ENCODE data around the gene SRGAP1. TPM values are rescaled to one million over a fixed set of nuclear protein-coding genes. Genes with fewer than 3 reads are reported as not detected.

Gene SRGAP1
- total and polyA plus RNA-seq, 2 of the 13 experiments (the other 11 are each of a cell fraction or from before 2014, with no cell fraction given): 1.6 to 3.4 TPM

DNA sequence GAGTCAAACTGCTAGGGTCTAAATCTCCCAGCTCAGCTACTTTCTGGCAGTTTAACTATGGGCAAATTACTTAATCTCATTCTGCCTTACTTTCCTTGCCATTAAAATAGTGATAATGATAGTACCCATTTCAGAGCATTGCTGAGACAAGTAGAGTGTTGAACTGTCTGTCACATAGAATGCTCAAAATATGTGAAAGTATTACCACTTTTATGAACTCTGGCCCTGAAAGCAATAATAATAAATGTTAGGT, 19.9 kb downstream of the SRGAP1 start (continued):
- TF ChIP-seq, protein P1, sequence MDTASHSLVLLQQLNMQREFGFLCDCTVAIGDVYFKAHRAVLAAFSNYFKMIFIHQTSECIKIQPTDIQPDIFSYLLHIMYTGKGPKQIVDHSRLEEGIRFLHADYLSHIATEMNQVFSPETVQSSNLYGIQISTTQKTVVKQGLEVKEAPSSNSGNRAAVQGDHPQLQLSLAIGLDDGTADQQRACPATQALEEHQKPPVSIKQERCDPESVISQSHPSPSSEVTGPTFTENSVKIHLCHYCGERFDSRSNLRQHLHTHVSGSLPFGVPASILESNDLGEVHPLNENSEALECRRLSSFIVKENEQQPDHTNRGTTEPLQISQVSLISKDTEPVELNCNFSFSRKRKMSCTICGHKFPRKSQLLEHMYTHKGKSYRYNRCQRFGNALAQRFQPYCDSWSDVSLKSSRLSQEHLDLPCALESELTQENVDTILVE (CRISPR knock-in tag; IDR thresholded peaks at IDR 0.05): no peak
- TF ChIP-seq ZFP90 (CRISPR knock-in tag; IDR thresholded peaks at IDR 0.05; ENCODE audit: borderline replicate concordance): no peak
- TF ChIP-seq ZNF841 (CRISPR knock-in tag; IDR thresholded peaks at IDR 0.05; ENCODE audit: borderline replicate concordance): no peak

DNA sequence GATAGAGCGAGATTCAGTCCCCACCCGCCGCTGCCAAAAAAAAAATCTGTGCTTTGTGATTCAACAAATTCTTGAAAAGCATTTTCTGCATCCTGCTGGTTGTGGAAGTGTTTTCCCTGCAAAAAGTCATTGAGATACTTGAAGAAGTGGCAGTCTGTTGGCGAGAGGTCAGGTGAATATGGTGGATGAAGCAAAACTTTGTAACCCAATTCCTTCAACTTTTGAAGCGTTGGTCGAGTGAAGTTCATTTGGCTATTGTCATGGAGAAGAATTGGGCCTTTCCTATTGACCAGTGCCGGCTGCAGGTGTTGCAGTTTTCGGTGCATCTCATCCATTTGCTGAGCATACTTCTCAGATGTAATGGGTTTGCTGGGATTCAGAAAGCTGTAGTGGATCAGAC, 20.9 kb downstream of the SRGAP1 start:
- DNase-seq (ENCODE audit: low spot score) (no peak), ATAC-seq (no peak), FAIRE-seq (no peak)
- no peak overlapping the region for H3K9ac ChIP-seq (ENCODE audit: insufficient read depth, low read depth, low read length)
- no peak overlapping the region for H3K27ac ChIP-seq (ENCODE audit: extremely low read length, insufficient read depth, low read length)
- H2AFZ ChIP-seq (ENCODE audit: low read length): no peak overlapping the region
- peaks cover 30% of the 10 kb centered on the region for H3K4me1 ChIP-seq (ENCODE audit: insufficient read depth, low read length)
- peaks cover 2% of the 10 kb centered on the region for H3K79me2 ChIP-seq (ENCODE audit: insufficient read depth, low read length)
- H4K20me1 ChIP-seq (ENCODE audit: insufficient read depth, low read length): no peaks in the 10 kb centered on the region
- H3K9me3 ChIP-seq (ENCODE audit: low read length): no peaks in the 10 kb centered on the region
- WGBS (ENCODE audit: low lambda C conversion rate): 97% methylated on average over 8 of the region's 8 CpGs
- no peaks in the 10 kb centered on the region for H3K36me3 ChIP-seq (replicated peaks in 1 of 2; ENCODE audit: control insufficient read depth in 1 of 2, insufficient read depth in 2 of 2, low read length in 2 of 2)
- in situ Hi-C loops (cut with HindIII; ENCODE audit: extremely low pct_ligation_motif_present, low pct_unique_long_range_greater_than_20kb) (no loop called here), intact Hi-C loops (cut with micrococcal nuclease; ENCODE audit: unreplicated experiment) (no loop called here)
- POLR2A ChIA-PET: no interaction called here
- H3K4me3 ChIP-seq (replicated peaks in 1 of 3; ENCODE audit: insufficient read depth in 1 of 3, low read depth in 2 of 3, low read length in 3 of 3): no peak overlapping the region
- no peak overlapping the region for H3K4me2 ChIP-seq (ENCODE audit: low read depth, low read length)
- no peaks in the 10 kb centered on the region for H3K27me3 ChIP-seq (ENCODE audit: control insufficient read depth in 1 of 2, insufficient read depth in 2 of 2, low read length in 2 of 2)
- CTCF ChIA-PET (ENCODE audit: low intra/inter-chr PET ratio, low total read pairs): no interaction called here
- no TSS peak for BruUV-seq (replicated peaks)
- TF ChIP-seq, protein P2, sequence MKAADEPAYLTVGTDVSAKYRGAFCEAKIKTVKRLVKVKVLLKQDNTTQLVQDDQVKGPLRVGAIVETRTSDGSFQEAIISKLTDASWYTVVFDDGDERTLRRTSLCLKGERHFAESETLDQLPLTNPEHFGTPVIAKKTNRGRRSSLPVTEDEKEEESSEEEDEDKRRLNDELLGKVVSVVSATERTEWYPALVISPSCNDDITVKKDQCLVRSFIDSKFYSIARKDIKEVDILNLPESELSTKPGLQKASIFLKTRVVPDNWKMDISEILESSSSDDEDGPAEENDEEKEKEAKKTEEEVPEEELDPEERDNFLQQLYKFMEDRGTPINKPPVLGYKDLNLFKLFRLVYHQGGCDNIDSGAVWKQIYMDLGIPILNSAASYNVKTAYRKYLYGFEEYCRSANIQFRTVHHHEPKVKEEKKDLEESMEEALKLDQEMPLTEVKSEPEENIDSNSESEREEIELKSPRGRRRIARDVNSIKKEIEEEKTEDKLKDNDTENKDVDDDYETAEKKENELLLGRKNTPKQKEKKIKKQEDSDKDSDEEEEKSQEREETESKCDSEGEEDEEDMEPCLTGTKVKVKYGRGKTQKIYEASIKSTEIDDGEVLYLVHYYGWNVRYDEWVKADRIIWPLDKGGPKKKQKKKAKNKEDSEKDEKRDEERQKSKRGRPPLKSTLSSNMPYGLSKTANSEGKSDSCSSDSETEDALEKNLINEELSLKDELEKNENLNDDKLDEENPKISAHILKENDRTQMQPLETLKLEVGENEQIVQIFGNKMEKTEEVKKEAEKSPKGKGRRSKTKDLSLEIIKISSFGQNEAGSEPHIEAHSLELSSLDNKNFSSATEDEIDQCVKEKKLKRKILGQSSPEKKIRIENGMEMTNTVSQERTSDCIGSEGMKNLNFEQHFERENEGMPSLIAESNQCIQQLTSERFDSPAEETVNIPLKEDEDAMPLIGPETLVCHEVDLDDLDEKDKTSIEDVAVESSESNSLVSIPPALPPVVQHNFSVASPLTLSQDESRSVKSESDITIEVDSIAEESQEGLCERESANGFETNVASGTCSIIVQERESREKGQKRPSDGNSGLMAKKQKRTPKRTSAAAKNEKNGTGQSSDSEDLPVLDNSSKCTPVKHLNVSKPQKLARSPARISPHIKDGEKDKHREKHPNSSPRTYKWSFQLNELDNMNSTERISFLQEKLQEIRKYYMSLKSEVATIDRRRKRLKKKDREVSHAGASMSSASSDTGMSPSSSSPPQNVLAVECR (CRISPR knock-in tag; IDR thresholded peaks at IDR 0.05; ENCODE audit: borderline replicate concordance): no peak
- TF ChIP-seq, protein P3, sequence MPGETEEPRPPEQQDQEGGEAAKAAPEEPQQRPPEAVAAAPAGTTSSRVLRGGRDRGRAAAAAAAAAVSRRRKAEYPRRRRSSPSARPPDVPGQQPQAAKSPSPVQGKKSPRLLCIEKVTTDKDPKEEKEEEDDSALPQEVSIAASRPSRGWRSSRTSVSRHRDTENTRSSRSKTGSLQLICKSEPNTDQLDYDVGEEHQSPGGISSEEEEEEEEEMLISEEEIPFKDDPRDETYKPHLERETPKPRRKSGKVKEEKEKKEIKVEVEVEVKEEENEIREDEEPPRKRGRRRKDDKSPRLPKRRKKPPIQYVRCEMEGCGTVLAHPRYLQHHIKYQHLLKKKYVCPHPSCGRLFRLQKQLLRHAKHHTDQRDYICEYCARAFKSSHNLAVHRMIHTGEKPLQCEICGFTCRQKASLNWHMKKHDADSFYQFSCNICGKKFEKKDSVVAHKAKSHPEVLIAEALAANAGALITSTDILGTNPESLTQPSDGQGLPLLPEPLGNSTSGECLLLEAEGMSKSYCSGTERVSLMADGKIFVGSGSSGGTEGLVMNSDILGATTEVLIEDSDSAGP (CRISPR knock-in tag; IDR thresholded peaks at IDR 0.05; ENCODE audit: borderline replicate concordance): no peak
- TF ChIP-seq KLF16 (CRISPR knock-in tag; IDR thresholded peaks at IDR 0.05) (no peak), ZNF335 (CRISPR knock-in tag; IDR thresholded peaks at IDR 0.05) (no peak), HNRNPUL1 (IDR thresholded peaks at IDR 0.05; ENCODE audit: low read depth, low read length) (no peak), PPARG (CRISPR knock-in tag; conservative IDR thresholded peaks at IDR 0.05) (no peak), KDM6A (CRISPR knock-in tag; IDR thresholded peaks at IDR 0.05; ENCODE audit: low read depth) (no peak), MTF2 (CRISPR knock-in tag; IDR thresholded peaks at IDR 0.05; ENCODE audit: borderline replicate concordance) (no peak), WIZ (CRISPR knock-in tag; IDR thresholded peaks at IDR 0.05) (no peak)
- TF ChIP-seq, protein P4, sequence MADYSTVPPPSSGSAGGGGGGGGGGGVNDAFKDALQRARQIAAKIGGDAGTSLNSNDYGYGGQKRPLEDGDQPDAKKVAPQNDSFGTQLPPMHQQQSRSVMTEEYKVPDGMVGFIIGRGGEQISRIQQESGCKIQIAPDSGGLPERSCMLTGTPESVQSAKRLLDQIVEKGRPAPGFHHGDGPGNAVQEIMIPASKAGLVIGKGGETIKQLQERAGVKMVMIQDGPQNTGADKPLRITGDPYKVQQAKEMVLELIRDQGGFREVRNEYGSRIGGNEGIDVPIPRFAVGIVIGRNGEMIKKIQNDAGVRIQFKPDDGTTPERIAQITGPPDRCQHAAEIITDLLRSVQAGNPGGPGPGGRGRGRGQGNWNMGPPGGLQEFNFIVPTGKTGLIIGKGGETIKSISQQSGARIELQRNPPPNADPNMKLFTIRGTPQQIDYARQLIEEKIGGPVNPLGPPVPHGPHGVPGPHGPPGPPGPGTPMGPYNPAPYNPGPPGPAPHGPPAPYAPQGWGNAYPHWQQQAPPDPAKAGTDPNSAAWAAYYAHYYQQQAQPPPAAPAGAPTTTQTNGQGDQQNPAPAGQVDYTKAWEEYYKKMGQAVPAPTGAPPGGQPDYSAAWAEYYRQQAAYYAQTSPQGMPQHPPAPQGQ (CRISPR knock-in tag; IDR thresholded peaks at IDR 0.05; ENCODE audit: borderline replicate concordance): no peak
- TF ChIP-seq, protein P5, sequence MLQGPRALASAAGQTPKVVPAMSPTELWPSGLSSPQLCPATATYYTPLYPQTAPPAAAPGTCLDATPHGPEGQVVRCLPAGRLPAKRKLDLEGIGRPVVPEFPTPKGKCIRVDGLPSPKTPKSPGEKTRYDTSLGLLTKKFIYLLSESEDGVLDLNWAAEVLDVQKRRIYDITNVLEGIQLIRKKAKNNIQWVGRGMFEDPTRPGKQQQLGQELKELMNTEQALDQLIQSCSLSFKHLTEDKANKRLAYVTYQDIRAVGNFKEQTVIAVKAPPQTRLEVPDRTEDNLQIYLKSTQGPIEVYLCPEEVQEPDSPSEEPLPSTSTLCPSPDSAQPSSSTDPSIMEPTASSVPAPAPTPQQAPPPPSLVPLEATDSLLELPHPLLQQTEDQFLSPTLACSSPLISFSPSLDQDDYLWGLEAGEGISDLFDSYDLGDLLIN (CRISPR knock-in tag; IDR thresholded peaks at IDR 0.05; ENCODE audit: borderline replicate concordance): no peak
